ENCODE measurements around the gene ADK.

DNA sequence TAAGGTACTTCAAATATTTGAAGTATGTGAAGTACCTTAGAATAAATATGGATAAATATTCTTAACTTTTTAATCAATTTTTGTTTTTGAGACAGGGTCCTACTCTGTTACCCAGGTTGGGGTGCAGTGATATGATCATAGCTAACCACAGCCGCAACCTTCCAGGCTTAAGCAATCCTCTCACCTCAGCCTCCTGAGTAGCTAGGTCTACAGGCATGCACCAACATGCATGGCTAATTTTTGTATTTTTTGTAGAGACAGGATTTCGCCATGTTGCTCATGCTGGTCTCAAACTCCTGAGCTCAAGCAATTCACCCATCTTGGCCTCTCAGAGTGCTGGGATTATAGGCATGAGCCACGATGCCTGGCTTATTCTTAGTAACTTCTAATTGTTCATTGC is 555.9 kb downstream of the ADK start:
- TF ChIP-seq, protein P1, sequence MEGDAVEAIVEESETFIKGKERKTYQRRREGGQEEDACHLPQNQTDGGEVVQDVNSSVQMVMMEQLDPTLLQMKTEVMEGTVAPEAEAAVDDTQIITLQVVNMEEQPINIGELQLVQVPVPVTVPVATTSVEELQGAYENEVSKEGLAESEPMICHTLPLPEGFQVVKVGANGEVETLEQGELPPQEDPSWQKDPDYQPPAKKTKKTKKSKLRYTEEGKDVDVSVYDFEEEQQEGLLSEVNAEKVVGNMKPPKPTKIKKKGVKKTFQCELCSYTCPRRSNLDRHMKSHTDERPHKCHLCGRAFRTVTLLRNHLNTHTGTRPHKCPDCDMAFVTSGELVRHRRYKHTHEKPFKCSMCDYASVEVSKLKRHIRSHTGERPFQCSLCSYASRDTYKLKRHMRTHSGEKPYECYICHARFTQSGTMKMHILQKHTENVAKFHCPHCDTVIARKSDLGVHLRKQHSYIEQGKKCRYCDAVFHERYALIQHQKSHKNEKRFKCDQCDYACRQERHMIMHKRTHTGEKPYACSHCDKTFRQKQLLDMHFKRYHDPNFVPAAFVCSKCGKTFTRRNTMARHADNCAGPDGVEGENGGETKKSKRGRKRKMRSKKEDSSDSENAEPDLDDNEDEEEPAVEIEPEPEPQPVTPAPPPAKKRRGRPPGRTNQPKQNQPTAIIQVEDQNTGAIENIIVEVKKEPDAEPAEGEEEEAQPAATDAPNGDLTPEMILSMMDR (IDR thresholded peaks at IDR 0.05 in 4 of 5, conservative IDR thresholded peaks at IDR 0.05 in 1 of 5): no peak
- TF ChIP-seq POLR2A (IDR thresholded peaks at IDR 0.05): no peak
